GM23338 (cell line): Measurements from ENCODE around the gene MBL2.

Experiments
- CREB1 ChIP-seq: fragments of 250-450 bp; sonication (Bioruptor Pico); IDR thresholded peaks from 2 replicates; pipeline ENCODE4 v1.5.0; 2020; ENCODE audit warnings: low read depth, mild to moderate bottlenecking, moderate library complexity
- EZH2 ChIP-seq: fragments of 200-600 bp; sonication (generic); IDR thresholded peaks from one replicate; pipeline ENCODE4 v1.8.0; 2017; ENCODE audit warnings: antibody characterized with exemption, mild to moderate bottlenecking, low read depth; ENCODE audit not compliant: unreplicated experiment
- EZH2phosphoT487 ChIP-seq: fragments of 200-600 bp; sonication (generic); IDR thresholded peaks from one replicate; pipeline ENCODE4 v1.8.1; 2018; ENCODE audit warnings: antibody characterized with exemption; ENCODE audit not compliant: unreplicated experiment
- JUNB ChIP-seq: IDR thresholded peaks from one replicate; pipeline ENCODE4 v1.6.1; 2016; ENCODE audit warnings: antibody characterized with exemption; ENCODE audit not compliant: unreplicated experiment
- NANOG ChIP-seq: IDR thresholded peaks from 2 replicates; pipeline ENCODE4 v1.6.1; 2016; ENCODE audit warnings: antibody characterized with exemption, borderline replicate concordance
- POLR2AphosphoS5 ChIP-seq: IDR thresholded peaks from 2 replicates; pipeline ENCODE4 v1.6.1; 2016; ENCODE audit warnings: antibody characterized with exemption, low read depth
- STAT1 ChIP-seq: IDR thresholded peaks from one replicate; pipeline ENCODE4 v1.6.1; 2016; ENCODE audit warnings: antibody characterized with exemption; ENCODE audit not compliant: unreplicated experiment
- ZNF114 ChIP-seq: fragments of 250-450 bp; sonication (Bioruptor Pico); IDR thresholded peaks from 2 replicates; pipeline ENCODE4 v1.5.0; 2020; ENCODE audit warnings: mild to moderate bottlenecking, moderate library complexity
- ZNF331 ChIP-seq: fragments of 250-450 bp; sonication (Bioruptor Pico); IDR thresholded peaks from 2 replicates; pipeline ENCODE4 v1.5.0; 2020; ENCODE audit warnings: low read depth, mild to moderate bottlenecking, moderate library complexity
- TF ChIP-seq, protein P1 (sequence below), 2 experiments: fragments of 200-600 bp in 1 of 2; sonication (generic) in 1 of 2; conservative IDR thresholded peaks; 2 replicates each; pipeline versions ENCODE4 v1.5.1 to v1.6.1; 2016 to 2017; ENCODE audit warnings: antibody characterized with exemption in 2 of 2, low read depth in 2 of 2, mild to moderate bottlenecking in 2 of 2, moderate library complexity in 1 of 2
- TF ChIP-seq, protein P2 (sequence below): IDR thresholded peaks from 2 replicates; pipeline ENCODE4 v1.6.1; 2016; ENCODE audit warnings: antibody characterized with exemption
- TF ChIP-seq, protein P3 (sequence below): IDR thresholded peaks from one replicate; pipeline ENCODE4 v1.6.1; 2018; ENCODE audit warnings: antibody characterized with exemption; ENCODE audit not compliant: unreplicated experiment

GRCh38 chr10:52758406-52758805 lies 14.2 kb downstream of the MBL2 start:
- no peak for TF ChIP-seq JUNB
- TF ChIP-seq, protein P1, sequence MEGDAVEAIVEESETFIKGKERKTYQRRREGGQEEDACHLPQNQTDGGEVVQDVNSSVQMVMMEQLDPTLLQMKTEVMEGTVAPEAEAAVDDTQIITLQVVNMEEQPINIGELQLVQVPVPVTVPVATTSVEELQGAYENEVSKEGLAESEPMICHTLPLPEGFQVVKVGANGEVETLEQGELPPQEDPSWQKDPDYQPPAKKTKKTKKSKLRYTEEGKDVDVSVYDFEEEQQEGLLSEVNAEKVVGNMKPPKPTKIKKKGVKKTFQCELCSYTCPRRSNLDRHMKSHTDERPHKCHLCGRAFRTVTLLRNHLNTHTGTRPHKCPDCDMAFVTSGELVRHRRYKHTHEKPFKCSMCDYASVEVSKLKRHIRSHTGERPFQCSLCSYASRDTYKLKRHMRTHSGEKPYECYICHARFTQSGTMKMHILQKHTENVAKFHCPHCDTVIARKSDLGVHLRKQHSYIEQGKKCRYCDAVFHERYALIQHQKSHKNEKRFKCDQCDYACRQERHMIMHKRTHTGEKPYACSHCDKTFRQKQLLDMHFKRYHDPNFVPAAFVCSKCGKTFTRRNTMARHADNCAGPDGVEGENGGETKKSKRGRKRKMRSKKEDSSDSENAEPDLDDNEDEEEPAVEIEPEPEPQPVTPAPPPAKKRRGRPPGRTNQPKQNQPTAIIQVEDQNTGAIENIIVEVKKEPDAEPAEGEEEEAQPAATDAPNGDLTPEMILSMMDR (conservative IDR thresholded peaks at IDR 0.05; ENCODE audit: low read depth in 2 of 2) = no peak
- no peak for TF ChIP-seq ZNF331
- no peak for TF ChIP-seq CREB1
- no peak for TF ChIP-seq STAT1
- TF ChIP-seq EZH2phosphoT487 = no peak
- TF ChIP-seq EZH2 = no peak
- no peak for TF ChIP-seq POLR2AphosphoS5
- TF ChIP-seq, protein P2, sequence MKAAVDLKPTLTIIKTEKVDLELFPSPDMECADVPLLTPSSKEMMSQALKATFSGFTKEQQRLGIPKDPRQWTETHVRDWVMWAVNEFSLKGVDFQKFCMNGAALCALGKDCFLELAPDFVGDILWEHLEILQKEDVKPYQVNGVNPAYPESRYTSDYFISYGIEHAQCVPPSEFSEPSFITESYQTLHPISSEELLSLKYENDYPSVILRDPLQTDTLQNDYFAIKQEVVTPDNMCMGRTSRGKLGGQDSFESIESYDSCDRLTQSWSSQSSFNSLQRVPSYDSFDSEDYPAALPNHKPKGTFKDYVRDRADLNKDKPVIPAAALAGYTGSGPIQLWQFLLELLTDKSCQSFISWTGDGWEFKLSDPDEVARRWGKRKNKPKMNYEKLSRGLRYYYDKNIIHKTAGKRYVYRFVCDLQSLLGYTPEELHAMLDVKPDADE = no peak
- TF ChIP-seq, protein P3, sequence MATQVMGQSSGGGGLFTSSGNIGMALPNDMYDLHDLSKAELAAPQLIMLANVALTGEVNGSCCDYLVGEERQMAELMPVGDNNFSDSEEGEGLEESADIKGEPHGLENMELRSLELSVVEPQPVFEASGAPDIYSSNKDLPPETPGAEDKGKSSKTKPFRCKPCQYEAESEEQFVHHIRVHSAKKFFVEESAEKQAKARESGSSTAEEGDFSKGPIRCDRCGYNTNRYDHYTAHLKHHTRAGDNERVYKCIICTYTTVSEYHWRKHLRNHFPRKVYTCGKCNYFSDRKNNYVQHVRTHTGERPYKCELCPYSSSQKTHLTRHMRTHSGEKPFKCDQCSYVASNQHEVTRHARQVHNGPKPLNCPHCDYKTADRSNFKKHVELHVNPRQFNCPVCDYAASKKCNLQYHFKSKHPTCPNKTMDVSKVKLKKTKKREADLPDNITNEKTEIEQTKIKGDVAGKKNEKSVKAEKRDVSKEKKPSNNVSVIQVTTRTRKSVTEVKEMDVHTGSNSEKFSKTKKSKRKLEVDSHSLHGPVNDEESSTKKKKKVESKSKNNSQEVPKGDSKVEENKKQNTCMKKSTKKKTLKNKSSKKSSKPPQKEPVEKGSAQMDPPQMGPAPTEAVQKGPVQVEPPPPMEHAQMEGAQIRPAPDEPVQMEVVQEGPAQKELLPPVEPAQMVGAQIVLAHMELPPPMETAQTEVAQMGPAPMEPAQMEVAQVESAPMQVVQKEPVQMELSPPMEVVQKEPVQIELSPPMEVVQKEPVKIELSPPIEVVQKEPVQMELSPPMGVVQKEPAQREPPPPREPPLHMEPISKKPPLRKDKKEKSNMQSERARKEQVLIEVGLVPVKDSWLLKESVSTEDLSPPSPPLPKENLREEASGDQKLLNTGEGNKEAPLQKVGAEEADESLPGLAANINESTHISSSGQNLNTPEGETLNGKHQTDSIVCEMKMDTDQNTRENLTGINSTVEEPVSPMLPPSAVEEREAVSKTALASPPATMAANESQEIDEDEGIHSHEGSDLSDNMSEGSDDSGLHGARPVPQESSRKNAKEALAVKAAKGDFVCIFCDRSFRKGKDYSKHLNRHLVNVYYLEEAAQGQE = no peak
- TF ChIP-seq NANOG = no peak
- TF ChIP-seq ZNF114 (CRISPR knock-in tag) = no peak
